OCI-LY3 (cell line): ENCODE data around the gene ESRRA.

Experiments used
- H2AFZ ChIP-seq: fragments of 200-600, 300-600 bp; shearing (Covaris generic); 2 replicates; pipeline ENCODE4 v1.6.0; 2014; ENCODE audit warnings: antibody characterized with exemption, low read depth, low read length
- H3K27ac ChIP-seq: fragments of 200-600, 300-600 bp; sonication (generic); 2 replicates; pipeline ENCODE4 v1.5.1; 2014; ENCODE audit warnings: mild to moderate bottlenecking, low read length, moderate library complexity, mixed read lengths
- H3K27me3 ChIP-seq: fragments of 200-600, 300-600 bp; sonication (generic); 2 replicates; pipeline ENCODE4 v1.6.1; 2014; ENCODE audit warnings: low read depth, low read length, mixed read lengths
- H3K36me3 ChIP-seq: fragments of 200-600, 300-600 bp; sonication (generic); replicated peaks from 2 replicates; pipeline ENCODE3; 2014; ENCODE audit warnings: low read depth, low read length, mixed read lengths
- H3K4me1 ChIP-seq: fragments of 300-600, 200-600 bp; sonication (generic); 2 replicates; pipeline ENCODE4 v1.6.1; 2014; ENCODE audit warnings: low read length, mixed read lengths
- H3K4me2 ChIP-seq: fragments of 200-600, 300-600 bp; sonication (generic); 2 replicates; pipeline ENCODE4 v1.6.1; 2014; ENCODE audit warnings: low read length, mixed read lengths
- H3K4me3 ChIP-seq: fragments of 300-600, 200-600 bp; sonication (generic); 2 replicates; pipeline ENCODE4 v1.5.1; 2014; ENCODE audit warnings: antibody characterized with exemption, mild to moderate bottlenecking, low read length, moderate library complexity
- H3K79me2 ChIP-seq: fragments of 300-600, 200-600 bp; shearing (Covaris generic); 2 replicates; pipeline ENCODE4 v1.6.1; 2014; ENCODE audit warnings: mild to moderate bottlenecking, low read length, mixed read lengths
- H3K9ac ChIP-seq: fragments of 300-600, 200-600 bp; shearing (Covaris generic); 2 replicates; pipeline ENCODE4 v1.6.0; 2014; ENCODE audit warnings: mild to moderate bottlenecking, low read length, moderate library complexity
- H3K9me3 ChIP-seq: fragments of 200-600, 300-600 bp; shearing (Covaris generic); 2 replicates; pipeline ENCODE4 v1.6.1; 2014; ENCODE audit warnings: low read length, mixed read lengths; ENCODE audit not compliant: insufficient read depth
- H4K20me1 ChIP-seq: fragments of 200-600, 300-600 bp; sonication (generic); 2 replicates; pipeline ENCODE4 v1.6.1; 2016; ENCODE audit warnings: low read length, mixed read lengths; ENCODE audit not compliant: insufficient read depth
- CTCF ChIP-seq: fragments of 200-600, 300-600 bp; sonication (generic); IDR thresholded peaks from 2 replicates; pipeline ENCODE4 v1.5.1; 2014; ENCODE audit warnings: antibody characterized with exemption, low read length, low read depth
- EZH2phosphoT487 ChIP-seq: fragments of 200-600 bp; shearing (Covaris generic); IDR thresholded peaks from 2 replicates; pipeline ENCODE4 v1.6.1; 2018; ENCODE audit warnings: antibody characterized with exemption, mixed run types, low read depth

Gene ESRRA

GRCh38 chr11:64320556-64320955, 15.2 kb downstream of the ESRRA start:
- peaks cover 16% of the 10 kb centered on the region for H3K36me3 ChIP-seq
- H3K79me2 ChIP-seq, result peaks cover 29% of the 10 kb centered on the region
- H3K9ac ChIP-seq, result no peak overlapping the region
- H3K27me3 ChIP-seq, result no peaks in the 10 kb centered on the region
- H4K20me1 ChIP-seq, result no peaks in the 10 kb centered on the region
- H3K27ac ChIP-seq, result no peak overlapping the region
- TF ChIP-seq EZH2phosphoT487 (no peak), CTCF (no peak)
- H2AFZ ChIP-seq, result no peak overlapping the region
- no peak overlapping the region for H3K4me3 ChIP-seq
- H3K9me3 ChIP-seq, result no peaks in the 10 kb centered on the region
- H3K4me1 ChIP-seq, result peaks cover 14% of the 10 kb centered on the region
- no peak overlapping the region for H3K4me2 ChIP-seq

- Histone ChIP-seq H3K79me2 (peaks cover 24% of the 10 kb centered on the region), H3K4me2 (no peak overlapping the region), H3K36me3 (peaks cover 14% of the 10 kb centered on the region), H3K9ac (no peak overlapping the region), H4K20me1 (no peaks in the 10 kb centered on the region), H3K27ac (no peak overlapping the region), H3K4me1 (peaks cover 13% of the 10 kb centered on the region), H3K4me3 (no peak overlapping the region), H2AFZ (no peak overlapping the region), H3K9me3 (no peaks in the 10 kb centered on the region), H3K27me3 (no peaks in the 10 kb centered on the region)
- TF ChIP-seq EZH2phosphoT487, result no peak
- no peak for TF ChIP-seq CTCF
Measured at GRCh38 chr11:64321026-64321425, 15.7 kb downstream of the ESRRA start.

- no peak for TF ChIP-seq EZH2phosphoT487
- no peak for TF ChIP-seq CTCF
- Histone ChIP-seq H3K79me2 (peaks cover 19% of the 10 kb centered on the region), H3K4me2 (no peak overlapping the region), H2AFZ (no peak overlapping the region), H3K36me3 (peaks cover 13% of the 10 kb centered on the region), H3K27ac (no peak overlapping the region), H3K9me3 (no peaks in the 10 kb centered on the region), H3K9ac (no peak overlapping the region), H3K4me3 (no peak overlapping the region), H4K20me1 (no peaks in the 10 kb centered on the region), H3K27me3 (no peaks in the 10 kb centered on the region), H3K4me1 (peaks cover 8% of the 10 kb centered on the region)
Measured at GRCh38 chr11:64321533-64321932, 16.2 kb downstream of the ESRRA start.

GRCh38 chr11:64322925-64323260, 17.6 kb downstream of the ESRRA start:
- Histone ChIP-seq H3K79me2 (peaks cover 11% of the 10 kb centered on the region; the same call in 1 of the 2 replicates), H3K27ac (no peak overlapping the region), H3K9me3 (no peaks in the 10 kb centered on the region), H3K9ac (no peak overlapping the region), H4K20me1 (no peaks in the 10 kb centered on the region), H3K4me3 (no peak overlapping the region), H3K36me3 (peaks cover 13% of the 10 kb centered on the region), H2AFZ (no peak overlapping the region), H3K4me2 (no peak overlapping the region), H3K27me3 (no peaks in the 10 kb centered on the region), H3K4me1 (peaks cover 6% of the 10 kb centered on the region)
- TF ChIP-seq EZH2phosphoT487 (no peak), CTCF (no peak)
